Activated effector memory CD4-positive, alpha-beta T cell treated with Interleukin-2 at 50 U/mL for 16 hours (primary cell): Measurements from ENCODE around the gene TM7SF2.

Experiments
- DNase-seq: peaks from one replicate; pipeline ENCODE4 v3.0.0-alpha.2; 2020

Gene TM7SF2

DNA sequence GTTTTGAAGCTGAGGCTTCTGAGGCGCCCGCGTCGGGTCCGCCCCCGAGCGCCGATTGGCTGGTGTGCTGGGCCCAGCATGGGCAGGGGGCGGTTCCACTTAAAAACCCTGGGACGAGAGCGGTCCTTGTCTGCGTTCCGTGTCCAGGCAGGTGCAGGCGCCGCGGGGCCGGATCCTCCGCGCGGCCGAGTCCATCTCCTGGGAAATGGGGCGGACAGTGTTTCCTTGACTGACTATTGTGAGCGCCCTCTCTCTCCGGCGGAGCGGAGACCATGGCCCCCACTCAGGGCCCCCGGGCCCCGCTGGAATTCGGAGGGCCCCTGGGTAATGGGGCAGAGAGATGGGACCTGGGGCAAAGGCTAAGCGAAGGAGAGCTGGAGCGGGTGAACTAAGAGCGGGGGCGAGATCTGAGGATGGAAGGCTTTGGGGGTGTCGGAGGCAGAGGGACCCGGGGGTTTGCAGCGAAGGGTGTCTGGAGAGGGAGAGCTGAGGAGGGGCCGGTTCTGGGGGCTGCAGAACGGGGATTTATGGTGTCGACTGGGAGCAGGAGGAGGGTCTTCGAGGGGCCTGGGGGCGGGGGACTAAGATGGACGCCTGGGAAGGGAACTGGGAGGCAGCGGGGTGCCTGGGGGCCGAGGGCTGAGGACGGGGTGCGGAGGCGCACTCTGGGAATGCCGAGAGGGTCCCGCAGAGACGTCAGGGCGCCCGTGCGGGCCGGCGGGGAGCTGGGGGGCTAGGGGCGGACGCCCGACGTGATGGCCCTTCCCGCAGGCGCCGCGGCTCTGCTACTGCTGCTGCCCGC, at the start of gene TM7SF2:
Gene TM7SF2 (plus strand): TSS at position 129 of the 802 bp plus-strand sequence. CDS start 144 bp downstream, at position 273.
- peak; percentile 91 for DNase-seq

DNA sequence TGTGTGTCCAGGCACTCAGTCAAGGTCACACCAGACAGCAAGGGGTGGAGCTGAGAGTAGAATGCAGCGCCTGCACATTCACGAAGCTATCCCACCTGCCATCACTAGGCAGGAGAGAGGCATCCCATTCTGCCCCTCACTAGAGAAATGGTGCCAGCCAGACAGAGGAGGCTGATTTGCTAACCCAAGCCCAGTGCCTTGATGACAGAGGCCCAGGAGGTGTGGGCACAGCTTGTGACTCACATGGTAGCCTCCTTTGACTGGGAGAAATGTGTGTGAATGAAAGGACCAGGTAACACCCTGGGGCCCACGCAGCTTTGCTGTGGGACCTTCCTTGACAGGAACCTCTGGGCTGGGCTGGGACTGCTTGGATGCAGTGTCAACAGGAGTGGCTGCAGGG, 48.1 kb upstream of the TM7SF2 start:
- no peak for DNase-seq

DNA sequence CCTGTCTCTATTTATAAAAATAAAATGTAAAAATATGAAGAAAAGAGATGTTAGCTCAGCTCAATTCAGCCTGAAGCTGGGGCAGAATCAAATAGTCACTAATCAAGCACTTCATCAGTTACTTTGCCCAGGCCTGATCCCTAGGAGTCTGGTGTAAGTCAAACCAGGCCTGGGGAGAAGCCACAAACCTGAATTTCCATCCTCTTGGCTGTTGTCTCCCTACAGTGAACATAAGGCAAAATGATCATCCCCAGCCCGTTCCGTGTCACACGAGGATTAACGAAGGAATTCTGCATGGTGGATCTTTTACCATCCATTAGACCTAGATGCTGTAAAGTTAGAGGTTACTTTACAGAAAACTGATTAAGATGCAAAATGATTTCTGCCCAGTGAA, 46.8 kb upstream of the TM7SF2 start:
- DNase-seq: no peak

DNA sequence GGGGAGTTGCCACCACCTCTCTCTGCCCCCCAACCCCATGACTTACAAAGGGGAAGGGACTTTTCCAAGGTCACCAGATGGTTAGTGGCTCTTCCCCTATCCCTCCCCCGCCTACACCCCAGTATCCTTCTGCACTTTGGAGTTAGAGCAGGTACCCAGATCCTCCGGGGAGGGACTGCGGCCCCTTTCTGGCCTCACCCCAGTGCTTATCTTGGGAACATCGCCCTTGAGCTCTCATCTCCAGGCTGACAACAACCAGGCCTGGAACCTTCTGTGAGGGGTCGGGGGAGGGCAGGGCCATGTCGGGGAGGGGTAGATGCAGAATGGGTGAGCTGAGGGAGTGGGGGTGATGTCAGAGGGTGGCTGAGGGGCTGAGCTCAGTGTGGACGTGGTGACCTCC, 45.8 kb upstream of the TM7SF2 start:
- DNase-seq: no peak

DNA sequence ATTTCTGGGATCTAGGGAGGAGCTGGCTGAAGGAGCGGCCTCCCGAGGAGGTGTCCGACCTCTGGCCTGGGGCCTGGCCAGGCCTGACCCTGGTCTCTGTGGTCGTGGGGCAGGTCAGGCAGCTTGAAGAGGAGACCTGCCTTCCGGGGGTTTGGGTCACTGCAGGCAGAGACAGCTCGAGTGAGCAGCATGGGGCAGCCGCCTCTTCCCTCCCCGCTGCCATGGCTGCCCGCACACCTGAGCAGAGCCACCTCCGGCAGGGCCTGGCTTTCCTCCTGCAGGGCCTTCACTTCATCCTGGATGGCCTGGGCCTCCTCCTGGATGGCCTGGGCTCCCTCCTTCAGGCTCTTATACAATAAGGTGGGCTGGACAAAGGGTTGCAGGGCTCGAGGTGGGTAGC, 45.4 kb upstream of the TM7SF2 start:
- DNase-seq: no peak

DNA sequence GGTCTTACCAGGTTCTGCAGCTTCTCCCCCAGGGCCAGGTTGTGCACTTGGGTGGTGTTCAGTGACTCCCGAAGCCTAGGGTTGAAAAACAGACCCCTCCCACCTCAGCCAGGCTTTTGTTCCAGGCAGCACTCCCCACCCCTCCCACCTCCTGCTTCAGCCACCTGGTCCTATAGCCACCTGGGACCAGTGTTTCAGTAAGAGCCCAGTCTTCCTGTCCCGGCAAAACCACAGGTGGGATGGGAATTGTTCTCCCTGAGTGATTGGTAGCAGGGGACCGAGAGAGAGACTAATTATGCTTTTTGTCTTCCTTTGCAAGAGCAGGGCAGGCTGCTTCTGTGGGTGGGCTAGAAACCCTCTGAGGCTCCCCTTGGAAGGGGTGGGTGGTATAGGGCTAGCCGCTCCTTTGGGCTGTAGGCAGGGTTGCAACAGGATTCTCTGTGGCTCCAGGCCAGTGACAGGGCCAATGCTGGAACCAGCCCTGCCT, 44.8 kb upstream of the TM7SF2 start:
- DNase-seq: no peak

DNA sequence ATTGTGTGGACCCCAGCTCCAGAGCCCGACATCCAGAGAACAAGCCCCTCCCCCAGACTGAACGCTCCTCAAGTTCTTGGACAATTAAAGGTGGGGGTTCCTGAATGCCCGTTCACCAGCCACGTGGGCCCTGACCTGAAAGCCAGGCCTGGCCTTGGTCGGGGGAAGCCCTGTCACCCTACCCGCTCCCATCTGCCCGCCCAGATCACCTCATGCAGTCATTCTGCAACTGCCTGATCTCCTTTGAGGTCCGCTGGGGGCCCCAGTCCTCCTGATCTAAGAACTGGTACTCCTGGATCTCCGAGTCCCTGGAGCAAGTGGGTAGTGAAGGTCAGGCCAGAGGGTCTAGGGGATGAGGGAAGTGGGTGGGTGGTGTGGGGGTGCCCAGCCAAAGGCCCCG, 44.2 kb upstream of the TM7SF2 start:
- DNase-seq: no peak

DNA sequence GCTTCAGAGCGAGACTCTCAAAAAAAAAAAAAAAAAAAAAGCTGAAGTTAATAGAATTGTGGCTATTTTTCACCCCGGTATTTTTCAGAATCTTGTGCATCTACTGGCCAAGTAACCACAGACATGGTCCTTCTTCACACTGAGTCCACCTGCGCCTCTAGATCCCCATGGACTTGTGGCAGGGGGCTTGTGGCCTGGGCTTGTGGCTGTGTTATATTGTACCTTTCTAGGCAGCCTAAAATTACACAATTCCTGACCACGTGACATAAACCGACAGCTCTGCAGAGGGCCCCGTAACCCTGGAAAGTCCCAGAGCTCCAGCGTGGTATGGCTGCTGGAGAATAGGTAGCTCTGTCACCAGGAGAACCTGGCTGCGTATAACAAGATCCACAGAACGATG, 42.5 kb upstream of the TM7SF2 start:
- DNase-seq: no peak

DNA sequence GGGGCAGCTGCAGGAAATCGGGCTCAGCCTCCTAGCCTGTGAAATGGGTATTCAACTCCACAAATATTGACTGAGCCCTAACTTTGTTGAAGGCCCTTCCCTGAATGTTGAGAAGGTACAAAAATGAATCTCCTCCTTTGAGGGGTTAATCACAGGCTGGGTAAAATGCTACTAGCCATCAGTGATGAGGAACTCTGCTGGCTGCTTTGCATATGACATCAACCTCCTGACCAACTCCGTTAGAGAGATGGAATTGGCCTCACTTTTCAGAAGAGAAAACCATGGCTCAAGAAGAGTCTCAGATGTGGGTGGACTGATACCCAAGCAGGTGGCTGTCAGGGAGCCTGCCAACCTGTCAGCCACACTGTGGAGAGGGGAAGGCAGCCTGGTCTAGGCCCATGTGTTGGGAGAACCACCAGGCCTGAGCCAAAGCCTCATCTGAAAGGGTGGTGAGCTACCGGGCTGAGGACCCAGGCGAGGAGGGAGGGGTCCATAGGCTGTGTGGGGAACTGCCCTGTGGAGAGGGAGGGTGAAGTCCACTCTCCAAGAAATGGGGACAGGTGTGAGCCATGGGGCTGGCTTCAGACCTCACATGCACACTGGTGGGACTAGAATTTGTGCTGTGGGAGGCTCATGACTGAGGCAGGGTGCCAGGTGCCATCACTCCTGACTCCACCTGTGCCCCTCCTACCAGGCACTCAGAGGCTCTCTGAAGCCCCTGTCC, 39.6 kb upstream of the TM7SF2 start:
- no peak for DNase-seq

DNA sequence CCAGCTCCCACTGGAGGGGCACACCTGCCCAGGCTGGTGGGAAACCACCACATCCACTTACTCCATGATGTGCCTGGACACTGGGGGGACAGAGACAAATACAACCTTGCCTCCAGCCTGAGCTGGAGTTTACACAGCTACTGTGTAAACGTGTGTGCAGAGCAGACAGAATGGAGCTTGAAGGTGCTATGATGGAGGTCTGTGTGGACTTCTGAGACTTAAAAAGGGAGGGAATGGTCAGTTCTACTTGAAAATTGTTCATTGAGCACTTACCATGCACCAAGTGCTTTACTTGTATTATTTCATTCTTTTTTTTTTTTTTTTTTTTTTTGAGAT, 39.1 kb upstream of the TM7SF2 start:
- DNase-seq: no peak

DNA sequence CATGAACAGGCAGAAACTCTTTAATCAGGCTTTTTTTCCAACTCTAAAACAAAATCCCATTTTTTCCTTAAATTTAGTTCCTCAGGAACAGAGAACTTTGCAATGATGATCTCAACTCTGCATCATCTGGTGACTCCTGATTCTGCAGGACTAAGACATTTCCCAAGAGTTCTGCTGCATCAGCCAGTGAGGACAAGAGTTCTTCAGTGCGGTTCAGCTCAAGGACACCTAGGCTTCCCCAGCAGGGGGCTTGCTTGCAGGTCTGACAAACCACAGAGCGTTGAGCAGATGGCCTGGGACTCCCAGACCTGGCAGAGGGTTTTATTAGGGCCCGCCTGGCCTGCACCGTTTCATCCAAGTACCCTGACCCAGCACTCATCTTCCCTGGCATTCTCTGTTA, 34.2 kb upstream of the TM7SF2 start:
- DNase-seq: no peak

DNA sequence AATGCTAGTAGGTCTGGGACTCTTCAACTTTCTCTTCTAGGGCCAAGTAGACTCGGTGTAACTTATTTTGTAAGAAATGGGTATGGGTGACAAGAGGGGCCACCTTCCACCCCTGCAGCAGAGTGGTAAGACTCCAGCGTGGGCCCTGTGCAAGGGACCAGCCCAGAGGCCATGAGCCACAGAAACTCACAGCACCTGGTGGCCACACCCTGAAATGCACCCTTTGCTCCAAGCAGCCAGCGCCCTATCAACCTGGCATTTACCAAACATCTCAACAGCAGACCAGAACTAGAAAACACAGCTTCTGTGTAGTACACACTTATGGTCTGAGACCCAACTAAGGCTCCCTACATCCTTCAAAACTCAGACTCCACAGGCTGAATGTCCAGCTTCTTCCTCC, 33.5 kb upstream of the TM7SF2 start:
- DNase-seq: peak; percentile 67

DNA sequence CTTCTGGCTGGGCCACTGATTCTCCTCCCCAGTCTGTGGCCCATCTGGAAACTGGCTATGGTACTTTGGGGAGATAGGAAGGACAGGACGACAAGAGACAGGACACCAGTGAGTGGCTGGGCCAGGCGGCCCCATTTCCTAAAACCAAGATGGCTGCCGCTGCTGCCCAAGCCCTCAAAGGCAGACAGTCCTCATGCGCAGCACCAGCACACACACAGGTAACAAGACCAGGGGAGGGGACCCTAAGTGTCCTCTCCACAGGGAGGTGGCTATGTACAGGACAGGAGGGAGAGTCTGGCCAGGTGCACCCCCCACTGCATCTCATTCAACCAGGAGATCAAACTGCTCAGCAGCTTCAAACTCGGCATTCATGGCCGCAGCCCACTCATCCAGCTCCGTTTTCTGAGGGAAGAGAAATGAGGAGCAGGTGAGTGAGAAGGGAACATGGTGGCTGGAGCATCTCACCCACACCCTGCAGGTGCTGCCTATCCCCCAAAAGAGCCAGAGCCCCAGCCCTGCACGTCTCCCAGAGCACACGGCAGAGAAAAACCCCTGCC, 32.8 kb upstream of the TM7SF2 start:
- DNase-seq: no peak

DNA sequence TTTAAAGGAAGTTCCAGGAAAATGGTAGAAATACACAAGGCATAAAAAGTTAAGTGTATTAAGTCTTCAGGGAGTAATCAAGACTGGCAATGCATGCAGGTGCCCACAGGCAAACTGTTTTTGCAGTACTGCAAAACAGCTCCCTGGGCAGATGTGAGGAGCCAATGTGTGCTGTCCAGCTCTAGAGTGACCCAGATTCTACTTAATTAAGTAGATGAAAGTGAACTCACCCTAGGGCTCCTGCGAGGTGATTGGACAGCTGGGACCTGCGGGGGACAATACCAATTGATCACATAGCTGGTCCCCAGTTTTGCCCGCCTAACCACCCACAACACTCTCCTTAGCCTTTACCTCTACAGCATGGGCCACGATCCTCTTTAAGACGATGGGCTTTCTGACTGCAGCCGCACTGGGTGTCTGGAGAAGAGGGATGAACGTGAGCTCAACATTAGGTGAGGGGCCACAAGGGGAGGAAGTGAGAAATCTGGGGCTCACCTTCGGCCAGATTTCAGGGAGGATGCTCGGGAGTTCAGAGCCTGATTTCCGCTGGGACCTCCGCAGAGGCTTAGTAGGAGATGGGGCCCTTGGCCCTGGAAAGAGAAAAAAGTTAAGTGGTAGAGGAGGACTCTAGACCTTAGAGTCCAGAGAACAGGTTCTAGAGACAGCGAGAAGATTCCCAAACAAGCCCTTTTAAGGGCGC, 28.4 kb upstream of the TM7SF2 start:
- no peak for DNase-seq

DNA sequence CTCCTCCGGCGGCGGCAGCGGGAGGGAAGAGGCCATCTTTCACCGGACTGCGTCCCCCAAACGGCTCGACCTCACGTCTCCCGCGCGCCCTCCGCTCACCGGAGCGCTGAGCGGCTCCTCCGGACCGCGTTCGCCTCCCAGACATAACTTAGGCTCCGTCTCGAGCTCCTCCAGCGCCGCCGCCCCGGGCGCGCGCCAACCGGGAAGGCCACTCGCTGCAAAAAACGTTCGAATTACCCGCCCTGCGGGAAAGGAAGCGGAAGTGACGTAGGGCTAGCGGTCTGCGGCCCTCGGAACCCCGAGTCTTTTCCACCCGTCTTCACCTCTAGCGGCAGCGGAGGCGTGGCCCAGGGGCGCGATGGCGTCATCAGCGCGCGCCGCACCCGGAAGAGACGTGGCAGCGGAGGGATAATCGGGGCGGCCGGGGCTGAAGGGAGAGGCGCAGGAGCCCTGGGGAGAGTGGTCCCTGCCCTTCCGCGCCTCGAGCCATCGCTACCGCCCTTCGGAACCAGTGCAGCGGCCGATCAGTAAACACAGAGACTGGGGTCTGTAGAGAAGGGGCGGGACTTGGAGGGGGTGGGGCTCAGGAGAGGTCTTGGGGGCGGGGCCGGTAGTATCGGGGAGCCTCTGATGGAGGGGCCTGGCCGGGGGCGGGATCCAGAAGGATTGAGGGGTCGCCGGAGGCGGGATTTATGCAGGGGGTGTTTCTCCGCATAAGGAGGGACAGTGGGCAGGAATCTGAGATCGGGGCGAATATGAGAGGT, 27.7 kb upstream of the TM7SF2 start, which contains the start of the genes CDCA5 and ZFPL1:
Gene CDCA5 (minus strand): TSS at position 207 of the 764 bp plus-strand sequence. CDS start 62 bp downstream, at position 145.
Gene ZFPL1 (plus strand): TSS at position 389 of the 764 bp plus-strand sequence. CDS start 477 bp downstream, outside the sequence.
- DNase-seq: peak; percentile 96

DNA sequence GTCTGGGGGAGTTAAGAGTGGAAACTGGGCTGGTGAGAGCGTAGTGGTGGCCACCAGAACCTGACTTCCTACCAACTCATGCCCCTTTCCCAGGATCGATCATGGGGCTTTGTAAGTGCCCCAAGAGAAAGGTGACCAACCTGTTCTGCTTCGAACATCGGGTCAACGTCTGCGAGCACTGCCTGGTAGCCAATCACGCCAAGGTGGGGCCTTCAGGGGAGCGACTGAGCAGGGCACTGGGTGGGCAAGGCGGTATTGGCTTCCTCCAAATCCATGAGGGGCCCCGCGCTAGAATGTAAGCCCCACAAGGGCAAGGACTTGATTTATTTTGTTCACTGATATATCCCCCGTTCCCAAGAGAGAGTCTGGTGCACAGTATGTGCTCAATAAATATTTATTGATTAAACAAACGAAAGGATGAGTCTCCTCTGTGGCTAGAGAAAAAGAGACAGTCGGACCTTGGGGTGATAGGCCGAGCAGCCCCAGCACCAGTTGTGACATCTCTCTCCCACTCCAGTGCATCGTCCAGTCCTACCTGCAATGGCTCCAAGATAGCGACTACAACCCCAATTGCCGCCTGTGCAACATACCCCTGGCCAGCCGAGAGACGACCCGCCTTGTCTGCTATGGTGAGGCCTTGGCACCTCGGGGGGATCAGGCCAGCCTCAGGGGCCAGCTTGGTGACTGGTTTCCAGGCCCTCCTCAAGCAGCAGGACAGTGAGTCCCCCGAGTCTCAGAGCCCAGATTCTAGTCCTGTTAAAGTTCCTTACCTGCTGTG, 26.9 kb upstream of the TM7SF2 start:
- no peak for DNase-seq

DNA sequence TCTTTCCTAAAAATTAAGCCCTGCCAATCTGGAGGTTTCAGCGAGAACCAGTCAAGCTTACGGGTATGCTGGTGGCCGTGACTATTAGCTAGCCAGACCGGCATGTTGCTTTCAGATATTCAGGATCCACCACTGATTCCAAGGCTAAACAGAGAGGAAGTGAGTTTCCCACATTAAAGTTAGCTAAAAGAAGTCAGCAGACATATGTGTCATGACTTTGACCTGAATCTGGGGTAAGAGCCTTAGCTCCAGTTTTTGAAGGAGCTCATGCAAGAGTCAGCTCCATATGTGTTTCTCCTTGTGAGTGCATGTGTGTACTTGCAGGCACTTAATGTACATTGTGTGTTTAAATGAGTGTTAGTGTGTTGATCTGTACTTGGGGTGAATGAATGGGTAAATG, 26.2 kb upstream of the TM7SF2 start:
- DNase-seq: no peak

DNA sequence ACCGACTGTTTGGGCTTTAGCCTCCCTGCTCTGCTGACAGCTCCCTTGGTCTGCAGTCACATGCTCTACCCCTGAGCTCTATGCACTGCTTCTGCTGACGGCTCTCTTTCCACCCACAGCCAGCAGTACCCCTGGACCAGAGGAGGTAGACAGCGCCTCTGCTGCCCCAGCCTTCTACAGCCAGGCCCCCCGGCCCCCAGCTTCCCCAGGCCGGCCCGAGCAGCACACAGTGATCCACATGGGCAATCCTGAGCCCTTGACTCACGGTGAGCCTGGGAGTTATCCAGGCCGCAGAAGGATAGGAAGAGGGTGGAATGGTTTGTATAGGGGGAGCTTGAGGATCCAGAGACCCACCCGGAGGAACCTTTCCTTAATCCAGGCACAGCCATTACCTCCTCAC, 24.9 kb upstream of the TM7SF2 start:
- DNase-seq: no peak

DNA sequence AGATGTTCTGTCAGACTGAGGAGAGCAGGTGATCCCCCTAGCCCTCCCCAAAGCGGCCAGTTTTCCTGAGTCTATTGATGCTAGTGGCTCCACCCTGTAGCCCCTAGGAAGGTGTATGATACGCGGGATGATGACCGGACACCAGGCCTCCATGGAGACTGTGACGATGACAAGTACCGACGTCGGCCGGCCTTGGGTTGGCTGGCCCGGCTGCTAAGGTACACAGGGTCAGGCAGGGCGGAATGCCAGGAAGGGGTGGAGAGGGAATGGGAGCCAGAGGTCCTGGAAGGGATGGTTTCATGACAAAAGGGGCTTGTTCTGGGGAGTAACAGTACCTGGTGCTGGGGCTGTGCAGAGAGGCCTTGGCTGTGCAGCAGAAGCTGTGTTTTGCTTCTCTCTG, 24.5 kb upstream of the TM7SF2 start:
- DNase-seq: no peak

DNA sequence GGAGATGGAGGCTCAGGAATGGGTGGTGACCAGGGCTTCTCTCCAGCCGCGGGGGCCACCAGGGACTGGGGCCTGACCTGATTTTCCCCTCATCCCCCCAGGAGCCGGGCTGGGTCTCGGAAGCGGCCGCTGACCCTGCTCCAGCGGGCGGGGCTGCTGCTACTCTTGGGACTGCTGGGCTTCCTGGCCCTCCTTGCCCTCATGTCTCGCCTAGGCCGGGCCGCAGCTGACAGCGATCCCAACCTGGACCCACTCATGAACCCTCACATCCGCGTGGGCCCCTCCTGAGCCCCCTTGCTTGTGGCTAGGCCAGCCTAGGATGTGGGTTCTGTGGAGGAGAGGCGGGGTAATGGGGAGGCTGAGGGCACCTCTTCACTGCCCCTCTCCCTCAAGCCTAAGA, 23.8 kb upstream of the TM7SF2 start:
- DNase-seq: no peak

DNA sequence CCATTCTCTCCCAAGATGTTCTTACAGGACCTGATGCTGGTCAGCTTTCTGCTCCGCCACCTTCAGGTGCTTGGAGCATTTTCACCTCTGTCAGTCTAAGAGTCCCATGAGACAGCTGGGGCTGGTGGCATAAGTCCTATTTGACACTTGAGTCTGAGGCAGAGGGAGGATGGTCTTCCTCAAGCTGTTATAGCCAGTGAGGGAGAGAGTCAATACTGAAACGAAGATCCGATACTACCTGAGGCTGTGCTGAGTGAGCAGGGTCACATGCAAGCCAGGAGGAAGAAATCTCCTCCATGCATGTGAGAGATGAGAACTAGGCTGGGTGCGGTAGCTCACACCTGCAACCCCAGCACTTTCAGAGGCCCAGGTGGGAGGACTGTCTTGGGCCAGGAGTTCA, 22.1 kb upstream of the TM7SF2 start:
- no peak for DNase-seq

DNA sequence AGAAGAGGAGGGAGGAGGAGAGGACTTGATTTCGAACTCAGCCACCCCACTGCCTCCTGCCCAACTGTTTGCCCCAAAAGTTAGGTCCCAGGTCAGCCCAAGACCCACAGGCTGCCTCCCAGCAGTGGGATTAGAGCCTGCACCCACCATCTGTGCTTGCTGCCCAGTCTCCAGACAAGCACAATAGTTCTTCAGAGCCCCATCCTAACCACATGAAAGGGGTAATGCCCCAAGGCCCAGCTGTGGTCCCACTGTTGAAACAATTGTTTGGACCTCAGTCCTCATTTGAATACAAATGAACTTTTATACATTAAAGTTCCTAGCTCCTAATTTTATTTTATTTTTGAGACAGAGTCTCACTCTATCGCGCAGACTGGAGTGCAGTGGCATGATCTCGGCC, 21.0 kb upstream of the TM7SF2 start:
- no peak for DNase-seq
